ENCODE results near the gene PTRHD1.

DNA sequence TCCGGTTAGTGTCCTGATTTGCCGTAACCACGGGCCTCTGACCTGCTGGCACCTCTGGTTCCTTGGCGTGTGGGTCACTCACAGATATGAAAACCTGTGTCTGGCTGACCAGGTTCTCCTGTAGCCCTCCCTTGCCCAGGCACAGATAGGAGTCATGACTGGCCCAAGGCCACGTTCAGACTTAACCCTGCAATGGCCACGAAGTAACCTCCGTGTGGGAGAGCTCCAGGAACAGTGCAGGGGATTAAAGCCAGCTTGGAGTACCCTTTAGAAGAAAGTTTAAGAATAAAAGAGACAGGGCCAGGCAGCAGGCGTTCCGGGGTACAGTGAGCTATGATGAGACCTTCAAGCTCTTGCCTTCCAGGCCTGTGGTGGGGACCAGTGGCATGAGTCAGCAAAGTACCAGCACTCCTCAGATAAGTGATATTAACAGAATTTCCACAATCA is 25.6 kb upstream of the PTRHD1 start:
- TF ChIP-seq, protein P1, sequence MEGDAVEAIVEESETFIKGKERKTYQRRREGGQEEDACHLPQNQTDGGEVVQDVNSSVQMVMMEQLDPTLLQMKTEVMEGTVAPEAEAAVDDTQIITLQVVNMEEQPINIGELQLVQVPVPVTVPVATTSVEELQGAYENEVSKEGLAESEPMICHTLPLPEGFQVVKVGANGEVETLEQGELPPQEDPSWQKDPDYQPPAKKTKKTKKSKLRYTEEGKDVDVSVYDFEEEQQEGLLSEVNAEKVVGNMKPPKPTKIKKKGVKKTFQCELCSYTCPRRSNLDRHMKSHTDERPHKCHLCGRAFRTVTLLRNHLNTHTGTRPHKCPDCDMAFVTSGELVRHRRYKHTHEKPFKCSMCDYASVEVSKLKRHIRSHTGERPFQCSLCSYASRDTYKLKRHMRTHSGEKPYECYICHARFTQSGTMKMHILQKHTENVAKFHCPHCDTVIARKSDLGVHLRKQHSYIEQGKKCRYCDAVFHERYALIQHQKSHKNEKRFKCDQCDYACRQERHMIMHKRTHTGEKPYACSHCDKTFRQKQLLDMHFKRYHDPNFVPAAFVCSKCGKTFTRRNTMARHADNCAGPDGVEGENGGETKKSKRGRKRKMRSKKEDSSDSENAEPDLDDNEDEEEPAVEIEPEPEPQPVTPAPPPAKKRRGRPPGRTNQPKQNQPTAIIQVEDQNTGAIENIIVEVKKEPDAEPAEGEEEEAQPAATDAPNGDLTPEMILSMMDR (IDR thresholded peaks at IDR 0.05): no peak
- TF ChIP-seq POLR2A (IDR thresholded peaks at IDR 0.05): no peak
